Activated T-cell treated with anti-CD3 and anti-CD28 coated beads for 48 hours (primary cell): ENCODE measurements around the gene TPRA1.
"Not testable (repeated sequence)": the region's sequence is repeated elsewhere in the genome, so short reads cannot be mapped to it uniquely, and the experiment has no call there.

Experiments
- DNase-seq: peaks from one replicate; pipeline ENCODE4 v3.0.0-alpha.2; 2020; ENCODE audit warnings: low read depth

TPRA1 gene

GRCh38 chr3:127616836-127617605, 26.5 kb upstream of the TPRA1 start:
- no peak for DNase-seq

- no peak for DNase-seq
Measured at GRCh38 chr3:127615631-127616305, 25.2 kb upstream of the TPRA1 start.

- DNase-seq, result no peak
Measured at GRCh38 chr3:127614928-127615589, 24.5 kb upstream of the TPRA1 start.

DNA sequence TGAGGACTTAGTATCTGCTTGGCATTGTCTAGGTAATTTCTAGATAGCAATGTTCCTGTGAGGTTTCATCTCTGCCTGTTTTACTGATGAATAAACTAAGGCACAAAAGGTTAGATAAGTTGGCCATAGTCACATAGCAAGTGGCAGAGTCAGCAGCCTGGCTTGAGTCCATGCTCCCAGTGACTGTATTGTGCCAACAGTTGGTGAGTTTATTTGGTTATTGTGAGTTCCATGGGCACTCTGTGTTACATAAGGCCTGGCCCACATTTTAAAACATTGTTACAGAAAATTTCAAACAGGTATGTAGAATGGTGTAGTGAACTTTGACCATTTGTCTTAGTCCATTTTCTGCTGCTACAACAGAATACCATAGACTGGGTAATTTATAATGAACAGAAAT, 22.9 kb upstream of the TPRA1 start:
- no peak for DNase-seq

DNA sequence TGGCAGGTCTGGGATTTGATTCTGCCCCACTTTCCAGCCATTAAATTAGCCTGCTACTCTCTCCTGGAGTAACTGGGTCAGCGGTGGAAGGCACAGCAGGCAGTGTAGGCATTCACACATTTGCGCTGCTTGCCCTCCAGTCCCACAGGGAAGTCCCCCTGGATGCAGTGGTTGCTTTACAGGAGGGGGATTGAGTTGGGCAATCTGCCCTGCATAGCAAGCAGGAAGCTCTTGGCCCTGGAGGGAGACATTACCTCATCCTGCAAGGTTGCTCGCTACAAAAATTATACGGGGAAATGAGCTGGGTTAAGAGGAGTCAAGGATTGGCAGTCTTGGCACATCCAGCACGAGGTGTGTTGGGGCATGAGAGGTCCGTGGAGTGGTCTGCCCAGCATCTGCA, 22.4 kb upstream of the TPRA1 start:
- no peak for DNase-seq

GRCh38 chr3:127611251-127611650, 20.7 kb upstream of the TPRA1 start:
- DNase-seq, result no peak

- DNase-seq, result no peak
Measured at GRCh38 chr3:127610105-127610504, 19.6 kb upstream of the TPRA1 start.

DNA sequence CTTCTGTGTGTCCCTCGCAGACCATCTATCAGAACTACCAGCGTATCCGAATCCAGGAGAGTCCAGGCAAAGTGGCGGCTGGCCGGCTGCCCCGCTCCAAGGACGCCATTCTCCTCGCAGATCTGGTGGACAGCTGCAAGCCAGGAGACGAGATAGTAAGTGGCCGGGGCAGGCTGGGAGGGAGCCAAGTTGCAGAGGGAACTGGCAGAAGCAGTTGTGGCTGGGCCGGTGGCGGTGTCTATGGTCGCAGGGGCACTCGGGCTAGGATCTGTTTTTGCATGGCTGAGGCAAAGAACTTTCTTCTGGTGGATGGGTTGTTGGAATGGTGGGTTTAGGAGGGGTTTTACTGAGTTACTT, 17.8 kb upstream of the TPRA1 start:
- no peak for DNase-seq

DNA sequence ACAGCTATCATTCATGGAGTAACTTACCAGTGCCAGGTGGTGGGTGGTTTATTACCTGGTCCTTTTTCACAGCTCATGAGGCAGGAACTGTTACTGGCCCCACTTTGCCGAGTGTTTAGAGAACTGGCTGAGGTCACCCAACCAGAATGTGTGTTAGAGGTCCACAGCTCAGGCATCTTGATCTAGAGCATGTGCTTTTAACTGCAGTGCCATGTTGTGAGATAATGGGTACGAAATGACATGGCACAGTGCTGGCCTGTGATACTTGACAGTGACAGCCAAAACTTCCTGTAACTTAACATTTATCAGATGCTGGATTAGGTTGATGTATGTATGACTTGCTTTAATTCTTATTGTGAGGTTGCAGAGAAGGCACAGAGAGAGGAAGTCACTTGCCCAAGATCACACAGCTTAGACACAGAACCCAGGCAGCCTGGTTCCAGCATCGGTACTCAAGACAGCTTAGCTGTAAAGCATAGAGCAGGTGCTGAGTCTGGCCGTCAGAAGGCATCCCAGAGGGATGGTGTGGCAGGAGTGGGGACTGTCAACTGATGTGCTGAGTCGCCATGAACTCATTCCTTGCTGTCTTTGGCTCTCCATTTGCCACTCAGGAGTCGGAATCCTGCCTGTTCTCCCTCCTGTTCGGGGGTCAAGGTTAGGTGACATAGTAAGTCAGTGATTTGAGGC, 17.3 kb upstream of the TPRA1 start:
- DNase-seq, result no peak

- DNase-seq, result no peak
Measured at GRCh38 chr3:127606981-127607595, 16.6 kb upstream of the TPRA1 start.

- no peak for DNase-seq
Measured at GRCh38 chr3:127606086-127606805, 15.7 kb upstream of the TPRA1 start.

GRCh38 chr3:127605547-127605946, 15.0 kb upstream of the TPRA1 start:
- not testable (repeated sequence) for DNase-seq

- no peak for DNase-seq
Measured at GRCh38 chr3:127604546-127605165, 14.1 kb upstream of the TPRA1 start.

DNA sequence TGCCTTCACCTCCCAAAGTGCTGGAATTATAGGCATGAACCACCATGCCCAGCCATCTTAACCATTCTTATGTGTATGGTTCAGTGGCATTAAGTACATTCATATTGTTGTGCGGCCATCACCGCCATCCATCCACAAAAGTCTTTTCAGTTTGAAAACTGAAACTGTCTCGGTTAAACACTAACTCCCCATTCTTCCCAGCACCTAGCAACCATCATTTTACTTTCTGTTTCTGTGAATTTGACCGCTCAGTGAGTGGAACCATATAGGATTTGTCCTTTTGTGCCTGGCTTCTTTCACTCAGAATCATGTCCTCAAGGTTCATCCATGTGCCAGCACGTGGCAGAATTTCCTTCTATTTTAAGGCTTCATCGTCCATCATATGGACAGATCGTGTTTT, 13.5 kb upstream of the TPRA1 start:
- DNase-seq, result no peak

GRCh38 chr3:127600749-127601456, 10.4 kb upstream of the TPRA1 start:
- no peak for DNase-seq

GRCh38 chr3:127598841-127599570, 8.5 kb upstream of the TPRA1 start:
- DNase-seq, result no peak

DNA sequence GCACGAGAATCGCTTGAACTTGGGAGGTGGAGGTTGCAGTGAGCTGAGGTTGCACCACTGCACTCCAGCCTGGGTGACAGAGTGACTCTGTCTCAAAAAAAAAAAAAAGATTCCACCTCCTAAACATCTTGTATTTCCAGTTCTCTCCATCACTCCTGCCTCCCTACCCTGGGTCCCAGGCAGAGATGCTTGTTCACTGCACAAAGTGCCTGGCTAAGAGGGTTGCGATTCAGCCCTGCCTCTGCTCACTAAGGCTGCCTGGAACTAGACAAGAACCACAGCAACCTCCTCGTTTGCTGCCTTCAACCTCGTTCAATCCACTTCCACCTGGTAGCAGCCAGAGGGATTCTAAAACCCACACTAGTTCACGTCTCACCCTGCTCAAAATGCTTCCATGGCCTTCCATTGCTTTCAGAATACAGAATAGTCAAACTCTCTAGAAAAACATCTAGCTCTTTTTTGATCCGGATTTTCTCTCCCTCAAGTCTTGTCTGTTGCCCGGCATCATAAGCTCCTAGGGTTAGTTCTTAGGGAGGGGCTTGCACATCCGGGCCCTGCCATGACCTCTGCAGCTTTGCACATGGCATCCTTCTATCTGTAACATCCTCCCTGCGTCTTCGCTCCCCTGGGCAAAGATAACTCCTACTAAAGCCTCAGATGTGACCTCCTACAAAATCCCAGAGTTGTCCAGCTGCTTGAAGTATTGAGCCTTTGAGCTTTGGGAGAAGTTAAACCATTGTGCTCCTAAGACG, 6.7 kb upstream of the TPRA1 start:
- DNase-seq, result no peak

DNA sequence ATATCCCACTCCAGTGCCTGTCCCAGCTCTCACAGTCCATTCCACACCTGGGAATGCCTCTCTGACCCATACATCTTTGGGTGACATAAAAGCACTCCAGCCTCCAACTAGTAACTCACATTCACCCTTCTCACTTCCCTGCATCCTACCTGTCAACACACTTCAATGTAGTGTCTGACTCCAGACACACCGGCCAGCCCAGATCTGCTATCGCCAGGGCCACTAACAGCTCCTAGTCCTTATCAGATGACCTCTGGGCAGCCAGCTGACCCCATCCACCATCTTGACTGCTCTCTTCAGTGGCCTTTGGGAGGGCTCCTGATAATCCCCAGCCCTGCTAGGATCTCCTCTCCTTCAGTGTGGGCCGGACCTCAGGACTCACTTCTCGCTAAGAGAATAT, 4.8 kb upstream of the TPRA1 start:
- DNase-seq, result no peak

DNA sequence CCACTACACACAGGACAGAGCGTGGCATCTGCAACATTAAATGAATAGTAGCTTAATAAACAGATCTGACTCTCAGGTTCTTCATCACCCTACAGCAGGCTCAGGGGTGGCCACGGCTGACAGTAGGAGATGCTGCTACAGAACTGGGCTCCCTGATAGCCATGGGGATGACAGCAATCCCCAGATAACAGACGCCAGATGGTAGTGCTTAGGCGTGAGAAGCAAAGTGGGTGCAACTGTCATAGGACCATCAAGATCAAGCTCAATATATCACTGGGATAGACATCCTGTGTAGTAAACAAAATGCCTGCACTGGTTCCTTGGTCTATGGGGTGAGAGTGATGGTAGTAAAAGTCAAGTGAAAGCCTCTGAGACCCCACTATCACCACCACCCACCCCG, 2.6 kb upstream of the TPRA1 start:
- DNase-seq, result no peak
